ENCODE measurements around the gene NFATC3. TPM values are rescaled to one million over a fixed set of nuclear protein-coding genes. Genes with fewer than 3 reads are reported as not detected.

NFATC3 gene
- polyA plus RNA-seq, 3 donors: 14.3 to 21.8 (median 15.8) TPM

GRCh38 chr16:68083239-68083781 is 1.9 kb upstream of the NFATC3 start:
- WGBS (ENCODE audit: insufficient coverage): 73% methylated on average over 4 of the region's 4 CpGs
- peak overlapping the region; percentile 99 for H2AFZ ChIP-seq (ENCODE audit: insufficient read depth, low read depth, low read length, poor library complexity, severe bottlenecking)
- Mint-ChIP-seq H3K36me3 (peaks cover 7 to 20% of the 10 kb centered on the region in 2 donors), H3K9me3 (no peaks in the 10 kb centered on the region), H3K4me3 (peak overlapping the region in 1 of 2 donors; percentile 86), H3K4me1 (peaks cover 75% of the 10 kb centered on the region), H3K27me3 (ENCODE audit: low read depth in 3 of 3) (peaks cover 0 to 2% (median 0%) of the 10 kb centered on the region in 3 donors), H3K27ac (peak overlapping the region; percentile 85 to 97 (median 93))
- H3K9ac ChIP-seq (ENCODE audit: insufficient read depth, low read length, poor library complexity, severe bottlenecking): no peak overlapping the region
- TF ChIP-seq CTCF (IDR thresholded peaks at IDR 0.05): no peak
- peaks cover 26% of the 10 kb centered on the region for H4K20me1 ChIP-seq (ENCODE audit: insufficient read depth, low read length)
- peak overlapping the region; percentile 100 for H3K4me2 ChIP-seq (replicated peaks; ENCODE audit: extremely low read depth, low read length, poor library complexity, severe bottlenecking)
- H3K27me3 ChIP-seq (ENCODE audit: control insufficient read depth in 2 of 2, insufficient read depth in 2 of 2, low read length in 2 of 2): no peaks in the 10 kb centered on the region
- H3K4me1 ChIP-seq (ENCODE audit: control insufficient read depth in 1 of 2, insufficient read depth in 2 of 2, low read length in 2 of 2): peaks cover 66 to 85% of the 10 kb centered on the region in 2 donors
- no peaks in the 10 kb centered on the region for H3K9me3 ChIP-seq (replicated peaks in 1 of 2; ENCODE audit: control insufficient read depth in 1 of 2, insufficient read depth in 1 of 2, low read length in 2 of 2)
- H3K36me3 ChIP-seq (replicated peaks in 1 of 2; ENCODE audit: control insufficient read depth in 1 of 2, insufficient read depth in 2 of 2, low read length in 2 of 2): peaks cover 5 to 10% of the 10 kb centered on the region in 2 donors
- no peak for DNase-seq
- peak overlapping the region; percentile 8 to 91 for H3K27ac ChIP-seq (ENCODE audit: low read depth in 1 of 2, low read length in 2 of 2)
- intact Hi-C loops (cut with micrococcal nuclease): loop anchor here (5.0 to 10.0 kb wide), 6 partner anchors 161 to 1559 kb away; partner anchors contain the start of genes C16orf86 (in 2 of the 2), ENKD1 (in 2 of the 2), ACD (in 1 of the 2) and GFOD2 (in 1 of the 2)
- peaks cover 37% of the 10 kb centered on the region for H3K79me2 ChIP-seq (ENCODE audit: insufficient read depth, low read length)
- peak overlapping the region in 1 of 3 experiments; percentile 98 for H3K4me3 ChIP-seq (replicated peaks in 1 of 3; ENCODE audit: low read depth in 2 of 3, low read length in 3 of 3)

- H4K20me1 ChIP-seq (ENCODE audit: insufficient read depth, low read length): peaks cover 32% of the 10 kb centered on the region
- TF ChIP-seq CTCF (IDR thresholded peaks at IDR 0.05): no peak
- peak overlapping the region; percentile 75 to 98 (median 87) for H3K4me3 ChIP-seq (replicated peaks in 1 of 3; ENCODE audit: low read depth in 2 of 3, low read length in 3 of 3)
- Mint-ChIP-seq H3K27ac (peak overlapping the region; percentile 85 to 97 (median 93)), H3K4me1 (peaks cover 75% of the 10 kb centered on the region), H3K36me3 (peaks cover 2 to 15% of the 10 kb centered on the region in 2 donors), H3K4me3 (peak overlapping the region; percentile 80 to 86), H3K9me3 (no peaks in the 10 kb centered on the region), H3K27me3 (ENCODE audit: low read depth in 3 of 3) (peaks cover 0 to 2% (median 0%) of the 10 kb centered on the region in 3 donors)
- H2AFZ ChIP-seq (ENCODE audit: insufficient read depth, low read depth, low read length, poor library complexity, severe bottlenecking): peak overlapping the region; percentile 99
- 43% methylated on average over 17 of the region's 21 CpGs for WGBS (ENCODE audit: insufficient coverage)
- intact Hi-C loops (cut with micrococcal nuclease): loop anchor here (5.0 to 10.0 kb wide), 6 partner anchors 161 to 1559 kb away; partner anchors contain the start of genes C16orf86 (in 2 of the 2), ENKD1 (in 2 of the 2), ACD (in 1 of the 2) and GFOD2 (in 1 of the 2)
- H3K36me3 ChIP-seq (replicated peaks in 1 of 2; ENCODE audit: control insufficient read depth in 1 of 2, insufficient read depth in 2 of 2, low read length in 2 of 2): peaks cover 0 to 3% of the 10 kb centered on the region in 2 donors
- H3K27ac ChIP-seq (ENCODE audit: low read depth in 1 of 2, low read length in 2 of 2): peak overlapping the region; percentile 91 to 92
- peaks cover 60 to 78% of the 10 kb centered on the region in 2 donors for H3K4me1 ChIP-seq (ENCODE audit: control insufficient read depth in 1 of 2, insufficient read depth in 2 of 2, low read length in 2 of 2)
- no peaks in the 10 kb centered on the region for H3K27me3 ChIP-seq (ENCODE audit: control insufficient read depth in 2 of 2, insufficient read depth in 2 of 2, low read length in 2 of 2)
- H3K9ac ChIP-seq (ENCODE audit: insufficient read depth, low read length, poor library complexity, severe bottlenecking): peak overlapping the region; percentile 75
- peak overlapping the region; percentile 100 for H3K4me2 ChIP-seq (replicated peaks; ENCODE audit: extremely low read depth, low read length, poor library complexity, severe bottlenecking)
- no peaks in the 10 kb centered on the region for H3K9me3 ChIP-seq (replicated peaks in 1 of 2; ENCODE audit: control insufficient read depth in 1 of 2, insufficient read depth in 1 of 2, low read length in 2 of 2)
- H3K79me2 ChIP-seq (ENCODE audit: insufficient read depth, low read length): peaks cover 44% of the 10 kb centered on the region
- no peak for DNase-seq
These were observed 1.2 kb upstream of the NFATC3 start for GRCh38 chr16:68083861-68084503.

All from CD14-positive monocyte (primary cell).